Hepatocyte (in vitro differentiated cells): ENCODE measurements around the gene SNTG2. TPM values are rescaled to one million over a fixed set of nuclear protein-coding genes. Genes with fewer than 3 reads are reported as not detected.

Experiments used
- DNase-seq: peaks from one replicate; pipeline ENCODE4 v3.0.0-alpha.2; 2016; ENCODE audit warnings: low spot score
- H2AFZ ChIP-seq: fragments of 200-600 bp; sonication (generic); 2 replicates; pipeline ENCODE4 v1.6.0; 2016; ENCODE audit warnings: antibody characterized with exemption, mild to moderate bottlenecking
- H3K27ac ChIP-seq: fragments of 200-600 bp; sonication (generic); 2 replicates; pipeline ENCODE4 v1.5.1; 2016; ENCODE audit warnings: mild to moderate bottlenecking
- H3K27me3 ChIP-seq: fragments of 200-600 bp; sonication (generic); 2 replicates; pipeline ENCODE4 v1.6.1; 2016
- H3K36me3 ChIP-seq: fragments of 200-600 bp; sonication (generic); replicated peaks from 2 replicates; pipeline ENCODE4 v1.5.1; 2016; ENCODE audit warnings: low read depth; ENCODE audit not compliant: insufficient read depth
- H3K4me1 ChIP-seq: fragments of 200-600 bp; sonication (generic); 2 replicates; pipeline ENCODE4 v1.5.1; 2016; ENCODE audit warnings: mild to moderate bottlenecking, moderate library complexity; ENCODE audit not compliant: insufficient read depth
- H3K4me2 ChIP-seq: fragments of 200-600 bp; sonication (generic); 2 replicates; pipeline ENCODE4 v1.6.0; 2016
- H3K4me3 ChIP-seq: fragments of 200-600 bp; sonication (generic); 2 replicates; pipeline ENCODE4 v1.5.1; 2016; ENCODE audit warnings: mild to moderate bottlenecking
- H3K79me2 ChIP-seq: fragments of 200-600 bp; sonication (generic); 2 replicates; pipeline ENCODE4 v1.6.0; 2017; ENCODE audit warnings: mild to moderate bottlenecking
- H3K9me2 ChIP-seq: fragments of 200-600 bp; sonication (generic); replicated peaks from 2 replicates; pipeline ENCODE4 v1.6.0; 2017; ENCODE audit warnings: mild to moderate bottlenecking; ENCODE audit not compliant: insufficient read depth
- H3K9me3 ChIP-seq: fragments of 200-600 bp; sonication (generic); 2 replicates; pipeline ENCODE4 v1.5.1; 2016; ENCODE audit warnings: low read depth, mild to moderate bottlenecking
- H4K20me1 ChIP-seq: fragments of 200-600 bp; sonication (generic); 2 replicates; pipeline ENCODE4 v1.6.0; 2016; ENCODE audit warnings: mild to moderate bottlenecking; ENCODE audit not compliant: insufficient read depth, poor library complexity, severe bottlenecking
- CTCF ChIP-seq: fragments of 200-600 bp; sonication (generic); IDR thresholded peaks from 2 replicates; pipeline ENCODE4 v1.5.1; 2016; ENCODE audit warnings: antibody characterized with exemption, mild to moderate bottlenecking; ENCODE audit not compliant: poor library complexity
- EZH2 ChIP-seq: fragments of 200-600 bp; sonication (generic); IDR thresholded peaks from 2 replicates; pipeline ENCODE4 v1.6.1; 2016; ENCODE audit warnings: antibody characterized with exemption, mild to moderate bottlenecking, borderline replicate concordance
- EZH2phosphoT487 ChIP-seq: fragments of 200-600 bp; sonication (generic); IDR thresholded peaks from one replicate; pipeline ENCODE4 v1.6.1; 2018; ENCODE audit warnings: antibody characterized with exemption, mild to moderate bottlenecking, low read depth, moderate library complexity; ENCODE audit not compliant: unreplicated experiment, severe bottlenecking
- WGBS: methylation state at CpG from one replicate; pipeline ENCODE4 v1.1.6; 2016; ENCODE audit warnings: low lambda C conversion rate; ENCODE audit errors: missing lambda C conversion rate; 5-methylcytosine and 5-hydroxymethylcytosine counted together
- polyA plus RNA-seq: library from polyadenylated mRNA; unstranded; fragments of >200 nt; fragmentation: Nextera tagmentation; extraction: Ambion mirVana; gene quantifications from 2 replicates; pipeline ENCODE4 v1.2.1, GENCODE V29; 2016
- total RNA-seq: library from RNA; depleted of rRNA; stranded (reverse); fragments of >200 nt; gene quantifications from 2 replicates; pipeline ENCODE4 v1.2.3, GENCODE V29; 2014

Gene SNTG2
- total and polyA plus RNA-seq, 2 experiments from 2014 or later, result not detected

- Histone ChIP-seq H3K4me2 (no peak overlapping the region), H2AFZ (no peak overlapping the region), H4K20me1 (no peaks in the 10 kb centered on the region), H3K9me3 (no peaks in the 10 kb centered on the region), H3K36me3 (no peaks in the 10 kb centered on the region), H3K27me3 (no peaks in the 10 kb centered on the region), H3K4me1 (no peaks in the 10 kb centered on the region), H3K27ac (no peak overlapping the region), H3K4me3 (no peak overlapping the region), H3K9me2 (no peaks in the 10 kb centered on the region), H3K79me2 (no peaks in the 10 kb centered on the region)
- no peak for DNase-seq
- TF ChIP-seq CTCF, result no peak
- no peak for TF ChIP-seq EZH2
- TF ChIP-seq EZH2phosphoT487, result no peak
- WGBS, result 77% methylated on average over 19 of the region's 19 CpGs
Observed at GRCh38 chr2:1318366-1319009, 367.8 kb downstream of the SNTG2 start.

GRCh38 chr2:1319393-1319792, 368.7 kb downstream of the SNTG2 start:
- TF ChIP-seq EZH2phosphoT487 (no peak), CTCF (no peak), EZH2 (no peak)
- no peak overlapping the region for H3K4me3 ChIP-seq
- WGBS, result 90% methylated on average over 7 of the region's 7 CpGs
- no peaks in the 10 kb centered on the region for H4K20me1 ChIP-seq
- no peaks in the 10 kb centered on the region for H3K9me3 ChIP-seq
- no peaks in the 10 kb centered on the region for H3K4me1 ChIP-seq
- no peaks in the 10 kb centered on the region for H3K27me3 ChIP-seq
- H3K9me2 ChIP-seq, result no peaks in the 10 kb centered on the region
- H3K79me2 ChIP-seq, result no peaks in the 10 kb centered on the region
- DNase-seq, result no peak
- no peak overlapping the region for H2AFZ ChIP-seq
- H3K27ac ChIP-seq, result no peak overlapping the region
- H3K4me2 ChIP-seq, result no peak overlapping the region
- no peaks in the 10 kb centered on the region for H3K36me3 ChIP-seq

GRCh38 chr2:1321321-1321720, 370.7 kb downstream of the SNTG2 start:
- TF ChIP-seq CTCF (no peak), EZH2phosphoT487 (no peak), EZH2 (no peak)
- no peaks in the 10 kb centered on the region for H3K27me3 ChIP-seq
- H3K4me2 ChIP-seq, result no peak overlapping the region
- H2AFZ ChIP-seq, result no peak overlapping the region
- H3K4me3 ChIP-seq, result no peak overlapping the region
- no peaks in the 10 kb centered on the region for H4K20me1 ChIP-seq
- no peaks in the 10 kb centered on the region for H3K9me3 ChIP-seq
- H3K4me1 ChIP-seq, result no peaks in the 10 kb centered on the region
- 91% methylated on average over 9 of the region's 9 CpGs for WGBS
- no peaks in the 10 kb centered on the region for H3K9me2 ChIP-seq
- DNase-seq, result no peak
- no peak overlapping the region for H3K27ac ChIP-seq
- no peaks in the 10 kb centered on the region for H3K36me3 ChIP-seq
- H3K79me2 ChIP-seq, result no peaks in the 10 kb centered on the region

GRCh38 chr2:1324884-1325283, 374.2 kb downstream of the SNTG2 start:
- Histone ChIP-seq H3K27ac (no peak overlapping the region), H3K4me3 (no peak overlapping the region), H3K36me3 (no peaks in the 10 kb centered on the region), H3K9me3 (no peaks in the 10 kb centered on the region), H3K4me2 (no peak overlapping the region), H4K20me1 (no peaks in the 10 kb centered on the region), H3K4me1 (no peaks in the 10 kb centered on the region), H3K79me2 (no peaks in the 10 kb centered on the region), H2AFZ (no peak overlapping the region), H3K27me3 (no peaks in the 10 kb centered on the region), H3K9me2 (no peaks in the 10 kb centered on the region)
- 83% methylated on average over 2 of the region's 2 CpGs for WGBS
- no peak for DNase-seq
- no peak for TF ChIP-seq CTCF
- no peak for TF ChIP-seq EZH2
- TF ChIP-seq EZH2phosphoT487, result no peak
